SK-N-SH (cell line): ENCODE data around the gene MAP4. TPM values are rescaled to one million over a fixed set of nuclear protein-coding genes. Genes with fewer than 3 reads are reported as not detected.

Experiments
- CTCF ChIA-PET: fragments of 300-600, 350-600 bp; formaldehyde crosslinking; extraction: SDS; loops from one replicate; lab custom pipeline; 2021; lab: Yijun Ruan, JAX
- POLR2A ChIA-PET: fragments of 350-600 bp; sonication (Branson Sonifier 250); formaldehyde crosslinking; extraction: SDS; loops from one replicate; lab custom pipeline; 2020; ENCODE audit warnings: antibody characterized with exemption, inconsistent platforms; lab: Yijun Ruan, JAX
- DNase-seq: peaks from one replicate; pipeline ENCODE4 v3.0.0; 2012
- H2AFZ ChIP-seq: fragments of 200-600 bp; sonication (generic); 2 replicates; pipeline ENCODE4 v1.8.1; 2016; ENCODE audit warnings: antibody characterized with exemption, mild to moderate bottlenecking, low read depth
- H3F3A ChIP-seq: fragments of 200-600 bp; sonication (generic); replicated peaks from 2 replicates; pipeline ENCODE3; 2016; ENCODE audit warnings: antibody characterized with exemption, mild to moderate bottlenecking; ENCODE audit not compliant: insufficient read depth
- H3K27ac ChIP-seq, 2 experiments: fragments of 200-500 bp in 1 of 2; fragments of 200-600 bp in 1 of 2; sonication (Bioruptor generic) in 1 of 2; sonication (generic), shearing (Covaris generic) in 1 of 2; 2 replicates each; pipeline versions ENCODE4 v1.5.1 to v1.6.1; 2014 to 2016; ENCODE audit warnings: low read depth in 2 of 2, inconsistent platforms in 1 of 2, low read length in 1 of 2, mild to moderate bottlenecking in 1 of 2, mixed read lengths in 1 of 2
- H3K27me3 ChIP-seq: fragments of 200-600 bp; sonication (generic), shearing (Covaris generic); 2 replicates; pipeline ENCODE4 v1.6.1; 2016; ENCODE audit warnings: mixed run types; ENCODE audit not compliant: insufficient read depth
- H3K36me3 ChIP-seq, 2 experiments: fragments of 200-500 bp in 1 of 2; fragments of 200-600 bp in 1 of 2; sonication (Bioruptor generic) in 1 of 2; sonication (generic) in 1 of 2; replicated peaks in 1 of 2; 2 replicates each; pipeline versions ENCODE3 to v1.5.1; 2014 to 2016; ENCODE audit warnings: low read length in 1 of 2, mild to moderate bottlenecking in 1 of 2; ENCODE audit not compliant: insufficient read depth in 2 of 2, control insufficient read depth in 1 of 2
- H3K4me1 ChIP-seq, 2 experiments: fragments of 200-500 bp in 1 of 2; fragments of 200-600 bp in 1 of 2; sonication (Bioruptor generic) in 1 of 2; sonication (generic), shearing (Covaris generic) in 1 of 2; 2 replicates each; pipeline versions ENCODE4 v1.5.1 to v1.6.1; 2014 to 2016; ENCODE audit warnings: low read depth in 1 of 2, low read length in 1 of 2, mixed run types in 1 of 2; ENCODE audit not compliant: insufficient read depth in 2 of 2, control insufficient read depth in 1 of 2
- H3K4me2 ChIP-seq: fragments of 200-600 bp; sonication (generic), shearing (Covaris generic); 2 replicates; pipeline ENCODE4 v1.6.1; 2017; ENCODE audit warnings: mixed run types
- H3K4me3 ChIP-seq, 2 experiments: fragments of 200-500 bp in 1 of 2; fragments of 200-600 bp in 1 of 2; sonication (Bioruptor generic) in 1 of 2; sonication (generic), shearing (Covaris generic) in 1 of 2; 2 replicates each; pipeline versions ENCODE4 v1.5.1 to v1.8.1; 2014 to 2016; ENCODE audit warnings: low read depth in 2 of 2, inconsistent platforms in 1 of 2, low read length in 1 of 2, mild to moderate bottlenecking in 1 of 2, mixed read lengths in 1 of 2, moderate library complexity in 1 of 2
- H3K79me2 ChIP-seq: fragments of 200-600 bp; sonication (generic); 2 replicates; pipeline ENCODE4 v1.8.1; 2017; ENCODE audit warnings: mild to moderate bottlenecking; ENCODE audit not compliant: insufficient read depth
- H3K9ac ChIP-seq: fragments of 200-600 bp; sonication (generic); 2 replicates; pipeline ENCODE4 v1.6.1; 2017; ENCODE audit warnings: mixed run types
- H3K9me2 ChIP-seq: fragments of 200-600 bp; sonication (generic); 2 replicates; pipeline ENCODE4 v1.6.1; 2017; ENCODE audit warnings: mixed run types
- H3K9me3 ChIP-seq: fragments of 200-600 bp; sonication (generic); 2 replicates; pipeline ENCODE4 v1.6.1; 2017; ENCODE audit warnings: mixed run types, mild to moderate bottlenecking, moderate library complexity
- H4K20me1 ChIP-seq: fragments of 200-600 bp; sonication (generic); 2 replicates; pipeline ENCODE4 v1.6.1; 2017; ENCODE audit warnings: mild to moderate bottlenecking, mixed run types; ENCODE audit not compliant: insufficient read depth
- EP300 ChIP-seq, 2 experiments: IDR thresholded peaks; 2 replicates each; pipeline versions ENCODE4 v1.4.0 to v1.6.1; 2012; ENCODE audit warnings: borderline replicate concordance in 1 of 2, low read depth in 1 of 2, low read length in 1 of 2
- JUND ChIP-seq: IDR thresholded peaks from 2 replicates; pipeline ENCODE4 v1.4.0; 2012
- MAX ChIP-seq: IDR thresholded peaks from 2 replicates; pipeline ENCODE4 v1.4.0; 2012; ENCODE audit warnings: low read depth
- MEF2A ChIP-seq: IDR thresholded peaks from 2 replicates; pipeline ENCODE4 v1.4.0; 2012; ENCODE audit warnings: low read depth, borderline replicate concordance
- NFIC ChIP-seq: IDR thresholded peaks from 2 replicates; pipeline ENCODE4 v1.4.0; 2012; ENCODE audit warnings: borderline replicate concordance
- REST ChIP-seq: IDR thresholded peaks from 2 replicates; pipeline ENCODE4 v1.6.1; 2012; ENCODE audit warnings: mild to moderate bottlenecking, low read depth, low read length, moderate library complexity
- RXRA ChIP-seq: IDR thresholded peaks from 2 replicates; pipeline ENCODE4 v1.4.0; 2012; ENCODE audit warnings: low read depth, mild to moderate bottlenecking, borderline replicate concordance
- TCF12 ChIP-seq: IDR thresholded peaks from 2 replicates; pipeline ENCODE4 v1.4.0; 2012
- TEAD4 ChIP-seq: IDR thresholded peaks from 2 replicates; pipeline ENCODE4 v1.4.0; 2012; ENCODE audit warnings: mild to moderate bottlenecking, borderline replicate concordance; ENCODE audit not compliant: insufficient read depth
- ZBTB33 ChIP-seq: IDR thresholded peaks from 2 replicates; pipeline ENCODE4 v1.4.0; 2012; ENCODE audit warnings: low read depth, borderline replicate concordance
- WGBS: methylation state at CpG from one replicate; pipeline ENCODE4 v1.1.6; 2017; ENCODE audit warnings: low lambda C conversion rate; 5-methylcytosine and 5-hydroxymethylcytosine counted together
- polyA plus RNA-seq, 3 experiments: library from polyadenylated mRNA; depleted of rRNA; stranded (reverse); fragments of >200 nt; gene quantifications; 2 replicates each; pipeline ENCODE4 v1.2.3, GENCODE V29; 2012
- TF ChIP-seq, protein P1 (sequence below): IDR thresholded peaks from 2 replicates; pipeline ENCODE4 v1.4.0; 2012; ENCODE audit warnings: low read depth, borderline replicate concordance

Gene MAP4, protein sequence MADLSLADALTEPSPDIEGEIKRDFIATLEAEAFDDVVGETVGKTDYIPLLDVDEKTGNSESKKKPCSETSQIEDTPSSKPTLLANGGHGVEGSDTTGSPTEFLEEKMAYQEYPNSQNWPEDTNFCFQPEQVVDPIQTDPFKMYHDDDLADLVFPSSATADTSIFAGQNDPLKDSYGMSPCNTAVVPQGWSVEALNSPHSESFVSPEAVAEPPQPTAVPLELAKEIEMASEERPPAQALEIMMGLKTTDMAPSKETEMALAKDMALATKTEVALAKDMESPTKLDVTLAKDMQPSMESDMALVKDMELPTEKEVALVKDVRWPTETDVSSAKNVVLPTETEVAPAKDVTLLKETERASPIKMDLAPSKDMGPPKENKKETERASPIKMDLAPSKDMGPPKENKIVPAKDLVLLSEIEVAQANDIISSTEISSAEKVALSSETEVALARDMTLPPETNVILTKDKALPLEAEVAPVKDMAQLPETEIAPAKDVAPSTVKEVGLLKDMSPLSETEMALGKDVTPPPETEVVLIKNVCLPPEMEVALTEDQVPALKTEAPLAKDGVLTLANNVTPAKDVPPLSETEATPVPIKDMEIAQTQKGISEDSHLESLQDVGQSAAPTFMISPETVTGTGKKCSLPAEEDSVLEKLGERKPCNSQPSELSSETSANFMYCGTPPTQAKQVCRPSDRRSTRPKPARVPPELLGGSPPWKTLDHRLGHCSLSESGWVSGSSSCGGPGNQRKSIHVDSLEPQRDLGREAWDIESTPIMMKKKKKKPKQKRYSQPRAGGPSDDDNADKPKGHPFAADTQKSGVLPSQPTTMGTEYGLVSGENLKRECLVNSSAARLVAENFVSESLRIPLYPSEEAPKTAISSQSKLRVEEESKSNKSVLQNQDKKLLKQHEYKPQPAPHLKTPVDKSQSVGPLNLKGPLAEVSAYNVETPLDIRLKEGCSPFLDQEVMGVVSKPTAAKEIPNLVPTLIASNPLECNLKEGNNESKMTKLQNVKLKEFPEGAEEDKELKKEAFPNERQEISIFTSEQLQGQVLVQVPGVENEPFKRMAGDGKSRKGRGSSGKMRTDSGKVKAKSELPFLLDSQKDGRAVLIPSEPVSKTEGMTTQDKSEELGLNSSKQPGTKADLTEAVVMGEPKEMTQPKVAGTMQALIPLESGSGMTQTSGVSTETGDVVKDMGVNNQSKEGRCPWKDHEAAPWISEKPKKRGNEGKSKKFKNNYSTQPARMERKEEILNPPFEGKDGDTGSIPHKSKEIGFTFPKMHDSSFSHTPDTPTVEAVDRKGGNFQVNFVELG (N-terminal part only)
- polyA plus RNA-seq (2012; rRNA removed): 111 and 121 TPM in 2 replicates
- 68.5 and 83.2 TPM in 2 replicates for polyA plus RNA-seq (2012; cell fraction: cytosol; rRNA removed)
- polyA plus RNA-seq (2012; cell fraction: nucleus; rRNA removed): 164 and 278 TPM in 2 replicates

- H3K9me2 ChIP-seq: no peaks in the 10 kb centered on the region
- POLR2A ChIA-PET: no interaction called here
Observed at GRCh38 chr3:48016301-48016973, at the start of gene MAP4. Gene MAP4 (minus strand): TSS chr3:48016416. CDS start chr3:47998860, 17,556 bp downstream.

More at GRCh38 chr3:48016301-48016973, at the start of gene MAP4:
- Histone ChIP-seq H3K27ac (peak within 1 kb of the TSS; percentile 81 to 84), H2AFZ (no peak within 1 kb of the TSS), H3K27me3 (no peaks in the 10 kb centered on the region), H3K4me2 (peak within 1 kb of the TSS; percentile 61; the same call in 1 of the 2 replicates), H3K79me2 (peaks cover 96% of the 10 kb centered on the region), H4K20me1 (peaks cover 72% of the 10 kb centered on the region), H3K4me3 (no peak within 1 kb of the TSS; a peak in 1 of 4 replicates), H3K36me3 (peaks cover 0 to 6% of the 10 kb centered on the region in 2 experiments), H3K9ac (peak within 1 kb of the TSS; percentile 4; the same call in 1 of the 2 replicates), H3K4me1 (peaks cover 44 to 59% of the 10 kb centered on the region in 2 experiments), H3K9me3 (no peaks in the 10 kb centered on the region), H3F3A (peaks cover 51% of the 10 kb centered on the region)
- CTCF ChIA-PET: interaction anchor here (1.0 to 1.2 kb wide), 3 partner anchors 12 to 178 kb away, joined by 3 to 6 read pairs (median 3); no protein-coding TSS in a partner anchor
- 30% methylated on average over 4 of the region's 4 CpGs for WGBS
- no peak for DNase-seq
- TF ChIP-seq RXRA (no peak), NFIC (peak; percentile 86), ZBTB33 (no peak), TCF12 (peak; percentile 52), MAX (no peak), REST (no peak), TEAD4 (0 out of 2 replicates have a peak, but pooled peaks have one; percentile 32), EP300 (IDR thresholded peaks at IDR 0.05; ENCODE audit: borderline replicate concordance in 1 of 2, low read depth in 1 of 2, low read length in 1 of 2) (0 out of 4 replicates have a peak, but pooled peaks of 1 of the 2 experiments have one; percentile 23), JUND (0 out of 2 replicates have a peak, but pooled peaks have one; percentile 9), MEF2A (peak; percentile 49; the same call in 1 of the 2 replicates)
- TF ChIP-seq, protein P1, sequence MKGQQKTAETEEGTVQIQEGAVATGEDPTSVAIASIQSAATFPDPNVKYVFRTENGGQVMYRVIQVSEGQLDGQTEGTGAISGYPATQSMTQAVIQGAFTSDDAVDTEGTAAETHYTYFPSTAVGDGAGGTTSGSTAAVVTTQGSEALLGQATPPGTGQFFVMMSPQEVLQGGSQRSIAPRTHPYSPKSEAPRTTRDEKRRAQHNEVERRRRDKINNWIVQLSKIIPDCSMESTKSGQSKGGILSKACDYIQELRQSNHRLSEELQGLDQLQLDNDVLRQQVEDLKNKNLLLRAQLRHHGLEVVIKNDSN: peak; percentile 35; the same call in 1 of the 2 replicates
